Suprapubic skin (tissue), 4 donors: ENCODE results near the gene WDR90. TPM values are rescaled to one million over a fixed set of nuclear protein-coding genes. Genes with fewer than 3 reads are reported as not detected.

Source experiments
- DNase-seq, 2 donors: peaks; one replicate each; pipeline ENCODE4 v3.0.0-alpha.2; 2019; ENCODE audit warnings: low spot score in 2 of 2
- H3K27ac ChIP-seq: fragments of 200-600 bp; sonication (generic); one replicate; pipeline ENCODE4 v1.5.1; 2019
- H3K27me3 ChIP-seq: fragments of 200-600 bp; sonication (generic); one replicate; pipeline ENCODE4 v1.5.1; 2019
- H3K36me3 ChIP-seq: fragments of 200-600 bp; sonication (generic); one replicate; pipeline ENCODE4 v1.5.1; 2019
- H3K4me1 ChIP-seq: fragments of 200-600 bp; sonication (generic); one replicate; pipeline ENCODE4 v1.5.1; 2019
- H3K4me3 ChIP-seq: fragments of 200-600 bp; sonication (generic); one replicate; pipeline ENCODE4 v1.5.1; 2019; ENCODE audit warnings: mild to moderate bottlenecking
- H3K9me3 ChIP-seq: fragments of 200-600 bp; sonication (generic); one replicate; pipeline ENCODE4 v1.5.1; 2019
- EP300 ChIP-seq: sonication (generic); formaldehyde crosslinking; IDR thresholded peaks from one replicate; pipeline ENCODE4 v1.6.1; 2017; ENCODE audit warnings: antibody characterized with exemption
- POLR2A ChIP-seq, 2 donors: fragments of 450-650 bp; IDR thresholded peaks; one replicate each; pipeline ENCODE4 v1.6.1; 2017; ENCODE audit warnings: antibody characterized with exemption in 2 of 2, mild to moderate bottlenecking in 2 of 2, moderate library complexity in 2 of 2
- POLR2AphosphoS5 ChIP-seq, 3 donors: sonication (generic); formaldehyde crosslinking; IDR thresholded peaks; one replicate each; pipeline ENCODE4 v1.6.1; 2017; ENCODE audit warnings: antibody characterized with exemption in 3 of 3
- WGBS: methylation state at CpG from one replicate; pipeline ENCODE4 v1.1.5; 2018; 5-methylcytosine and 5-hydroxymethylcytosine counted together
- total RNA-seq, 4 donors: library from RNA; depleted of rRNA; stranded (reverse); fragments of >200 nt; gene quantifications; one replicate each; pipeline ENCODE4 v1.1.0, GENCODE V29; 2016
- TF ChIP-seq, protein P1 (sequence below), 2 donors: fragments of 200-600 bp in 1 of 2; fragments of 450-650 bp in 1 of 2; sonication (generic) in 1 of 2; IDR thresholded peaks; one replicate each; pipeline ENCODE4 v1.5.1; 2016 to 2019; ENCODE audit warnings: antibody characterized with exemption in 2 of 2, mild to moderate bottlenecking in 1 of 2, moderate library complexity in 1 of 2

WDR90 gene
- total RNA-seq, 4 donors from 2014 or later = 18.3 to 63.0 (median 32.2) TPM

GRCh38 chr16:657487-657886, 8.3 kb downstream of the WDR90 start:
- no peak overlapping the region for H3K27ac ChIP-seq
- H3K27me3 ChIP-seq = no peaks in the 10 kb centered on the region
- H3K4me3 ChIP-seq = no peak overlapping the region
- no peak for DNase-seq
- H3K4me1 ChIP-seq = peaks cover 8% of the 10 kb centered on the region
- H3K36me3 ChIP-seq = peaks cover 53% of the 10 kb centered on the region
- no peaks in the 10 kb centered on the region for H3K9me3 ChIP-seq
- TF ChIP-seq EP300 (no peak), POLR2AphosphoS5 (IDR thresholded peaks at IDR 0.05) (no peak), POLR2A (IDR thresholded peaks at IDR 0.05) (no peak)
- TF ChIP-seq, protein P1, sequence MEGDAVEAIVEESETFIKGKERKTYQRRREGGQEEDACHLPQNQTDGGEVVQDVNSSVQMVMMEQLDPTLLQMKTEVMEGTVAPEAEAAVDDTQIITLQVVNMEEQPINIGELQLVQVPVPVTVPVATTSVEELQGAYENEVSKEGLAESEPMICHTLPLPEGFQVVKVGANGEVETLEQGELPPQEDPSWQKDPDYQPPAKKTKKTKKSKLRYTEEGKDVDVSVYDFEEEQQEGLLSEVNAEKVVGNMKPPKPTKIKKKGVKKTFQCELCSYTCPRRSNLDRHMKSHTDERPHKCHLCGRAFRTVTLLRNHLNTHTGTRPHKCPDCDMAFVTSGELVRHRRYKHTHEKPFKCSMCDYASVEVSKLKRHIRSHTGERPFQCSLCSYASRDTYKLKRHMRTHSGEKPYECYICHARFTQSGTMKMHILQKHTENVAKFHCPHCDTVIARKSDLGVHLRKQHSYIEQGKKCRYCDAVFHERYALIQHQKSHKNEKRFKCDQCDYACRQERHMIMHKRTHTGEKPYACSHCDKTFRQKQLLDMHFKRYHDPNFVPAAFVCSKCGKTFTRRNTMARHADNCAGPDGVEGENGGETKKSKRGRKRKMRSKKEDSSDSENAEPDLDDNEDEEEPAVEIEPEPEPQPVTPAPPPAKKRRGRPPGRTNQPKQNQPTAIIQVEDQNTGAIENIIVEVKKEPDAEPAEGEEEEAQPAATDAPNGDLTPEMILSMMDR (IDR thresholded peaks at IDR 0.05) = no peak
- no CpG with 5 or more reads among the region's 22 CpGs for WGBS

GRCh38 chr16:658679-659571, 9.8 kb downstream of the WDR90 start:
- TF ChIP-seq POLR2A (IDR thresholded peaks at IDR 0.05) = no peak
- no peak for TF ChIP-seq POLR2AphosphoS5 (IDR thresholded peaks at IDR 0.05)
- TF ChIP-seq, protein P1 (IDR thresholded peaks at IDR 0.05) = no peak
- TF ChIP-seq EP300 = no peak

GRCh38 chr16:659618-660017, 10.5 kb downstream of the WDR90 start:
- TF ChIP-seq POLR2A (IDR thresholded peaks at IDR 0.05) (no peak), POLR2AphosphoS5 (IDR thresholded peaks at IDR 0.05) (no peak), EP300 (no peak)
- TF ChIP-seq, protein P1 (IDR thresholded peaks at IDR 0.05) = no peak
- no CpG with 5 or more reads among the region's 20 CpGs for WGBS
- Histone ChIP-seq H3K4me3 (no peak overlapping the region), H3K4me1 (peaks cover 8% of the 10 kb centered on the region), H3K9me3 (no peaks in the 10 kb centered on the region), H3K27me3 (no peaks in the 10 kb centered on the region), H3K27ac (no peak overlapping the region), H3K36me3 (peaks cover 44% of the 10 kb centered on the region)
- DNase-seq = no peak

More at GRCh38 chr16:658679-659571, 9.8 kb downstream of the WDR90 start:
- H3K4me3 ChIP-seq = no peak overlapping the region
- no peak for DNase-seq
- H3K4me1 ChIP-seq = peaks cover 8% of the 10 kb centered on the region
- no peaks in the 10 kb centered on the region for H3K9me3 ChIP-seq
- H3K27ac ChIP-seq = no peak overlapping the region
- WGBS = 80% methylated on average over 1 of the region's 35 CpGs
- no peaks in the 10 kb centered on the region for H3K27me3 ChIP-seq
- peaks cover 45% of the 10 kb centered on the region for H3K36me3 ChIP-seq

DNA sequence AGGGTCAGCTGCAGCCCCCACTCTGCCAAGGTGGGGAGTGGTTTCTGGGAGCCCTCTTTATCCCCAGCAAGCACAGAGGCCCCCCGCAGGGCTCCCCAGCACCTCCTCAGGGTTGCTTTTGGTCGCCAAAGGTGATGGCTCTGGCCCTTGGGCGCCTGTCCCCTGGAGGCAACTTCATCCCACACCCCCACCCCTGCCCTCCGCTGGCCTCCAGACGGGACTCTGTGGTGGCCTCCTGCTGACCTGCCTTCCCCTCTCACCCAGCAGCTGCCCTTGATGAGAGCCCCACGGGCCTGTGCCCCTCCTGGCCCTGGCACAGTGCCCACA, 10.9 kb downstream of the WDR90 start:
- H3K27ac ChIP-seq = no peak overlapping the region
- DNase-seq = no peak
- TF ChIP-seq POLR2A (IDR thresholded peaks at IDR 0.05) (no peak), POLR2AphosphoS5 (IDR thresholded peaks at IDR 0.05) (no peak), EP300 (no peak)
- TF ChIP-seq, protein P1 (IDR thresholded peaks at IDR 0.05) = no peak
- H3K36me3 ChIP-seq = peaks cover 41% of the 10 kb centered on the region
- H3K9me3 ChIP-seq = no peaks in the 10 kb centered on the region
- WGBS = 60% methylated on average over 4 of the region's 6 CpGs
- H3K4me3 ChIP-seq = peak overlapping the region; percentile 21
- no peaks in the 10 kb centered on the region for H3K27me3 ChIP-seq
- H3K4me1 ChIP-seq = peaks cover 8% of the 10 kb centered on the region

GRCh38 chr16:660459-661183, 11.5 kb downstream of the WDR90 start:
- DNase-seq = peak; percentile 93
- TF ChIP-seq, protein P1 (IDR thresholded peaks at IDR 0.05) = peak; percentile 42 to 59
- TF ChIP-seq POLR2A (IDR thresholded peaks at IDR 0.05) (no peak), POLR2AphosphoS5 (IDR thresholded peaks at IDR 0.05) (peak in 1 of 3 donors; percentile 53), EP300 (no peak)
- Histone ChIP-seq H3K36me3 (peaks cover 36% of the 10 kb centered on the region), H3K4me3 (peak overlapping the region; percentile 21), H3K27me3 (no peaks in the 10 kb centered on the region), H3K27ac (no peak overlapping the region), H3K9me3 (no peaks in the 10 kb centered on the region), H3K4me1 (peaks cover 8% of the 10 kb centered on the region)
- WGBS = no CpG with 5 or more reads among the region's 43 CpGs
